HUDEP-2 (cell line): ENCODE results near the gene RNF152.
"Not testable (repeated sequence)": the region's sequence is repeated elsewhere in the genome, so short reads cannot be mapped to it uniquely, and the experiment has no call there.

Experiments used
- DNase-seq, 76 experiments: peaks; one replicate each; lab custom pipeline; 2025; ENCODE audit not compliant: unreplicated experiment in 76 of 76; lab: John Stamatoyannopoulos, UW

RNF152 gene

GRCh38 chr18:61824733-61825363, 68.0 kb downstream of the RNF152 start:
- no peak for DNase-seq

DNA sequence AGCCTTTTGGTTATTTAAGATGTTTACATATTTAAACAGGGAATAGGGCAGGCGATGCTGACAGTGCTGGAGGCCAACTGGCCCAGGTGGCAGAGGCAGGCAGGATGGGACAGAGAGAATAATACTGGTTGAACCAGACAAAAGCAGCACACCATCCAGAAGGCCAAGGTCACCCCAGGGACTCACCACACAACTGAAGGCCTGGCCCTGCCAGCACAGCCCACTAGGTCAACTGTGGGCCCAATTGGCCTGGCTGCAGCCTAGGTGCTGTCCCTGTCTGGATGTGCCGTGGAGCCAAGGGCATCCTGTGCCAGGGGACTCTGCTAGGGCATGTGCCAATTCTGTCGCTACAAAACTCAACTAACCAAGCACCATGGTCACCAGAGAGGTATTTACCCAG, 69.2 kb downstream of the RNF152 start:
- no peak for DNase-seq

GRCh38 chr18:61822879-61823278, 69.9 kb downstream of the RNF152 start:
- DNase-seq = no peak

DNA sequence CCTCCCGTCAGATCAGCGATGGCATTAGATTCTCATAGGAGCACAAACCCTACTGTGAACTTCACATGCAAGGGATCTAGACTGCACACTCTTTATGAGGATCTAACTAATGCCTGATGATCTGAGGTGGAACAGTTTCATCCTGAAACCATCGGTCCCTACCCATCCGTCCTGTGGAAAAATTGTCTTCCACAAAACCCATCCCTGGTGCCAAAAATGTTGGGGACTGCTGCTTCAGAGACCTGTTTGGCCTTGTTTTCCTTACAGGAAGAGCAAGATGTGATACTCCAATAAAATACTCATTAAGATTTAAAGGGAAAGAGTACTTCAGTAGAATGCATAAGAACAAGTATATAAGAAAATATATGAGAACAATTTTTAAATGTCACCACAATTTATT, 71.1 kb downstream of the RNF152 start:
- no peak for DNase-seq

- no peak for DNase-seq
These were observed 71.9 kb downstream of the RNF152 start for GRCh38 chr18:61820882-61821281.

DNA sequence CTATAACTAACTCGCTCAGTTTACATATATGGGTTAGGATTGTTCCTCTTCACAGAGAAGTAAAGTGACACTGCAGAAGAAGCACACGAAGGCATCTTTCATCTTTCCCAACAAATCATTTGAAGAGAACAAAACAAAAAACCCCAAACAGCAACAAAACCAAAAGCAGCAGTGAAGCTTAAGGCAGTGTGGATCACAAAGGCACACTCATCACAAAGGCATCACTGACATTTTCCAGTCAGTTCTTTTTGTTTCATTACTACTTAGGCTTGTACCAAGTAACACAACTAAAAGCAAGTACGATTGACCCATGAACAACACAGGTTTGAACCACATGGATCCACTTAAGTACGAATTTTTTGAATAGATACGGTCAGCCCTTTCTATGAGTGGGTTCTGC, 75.7 kb downstream of the RNF152 start:
- DNase-seq = no peak

DNA sequence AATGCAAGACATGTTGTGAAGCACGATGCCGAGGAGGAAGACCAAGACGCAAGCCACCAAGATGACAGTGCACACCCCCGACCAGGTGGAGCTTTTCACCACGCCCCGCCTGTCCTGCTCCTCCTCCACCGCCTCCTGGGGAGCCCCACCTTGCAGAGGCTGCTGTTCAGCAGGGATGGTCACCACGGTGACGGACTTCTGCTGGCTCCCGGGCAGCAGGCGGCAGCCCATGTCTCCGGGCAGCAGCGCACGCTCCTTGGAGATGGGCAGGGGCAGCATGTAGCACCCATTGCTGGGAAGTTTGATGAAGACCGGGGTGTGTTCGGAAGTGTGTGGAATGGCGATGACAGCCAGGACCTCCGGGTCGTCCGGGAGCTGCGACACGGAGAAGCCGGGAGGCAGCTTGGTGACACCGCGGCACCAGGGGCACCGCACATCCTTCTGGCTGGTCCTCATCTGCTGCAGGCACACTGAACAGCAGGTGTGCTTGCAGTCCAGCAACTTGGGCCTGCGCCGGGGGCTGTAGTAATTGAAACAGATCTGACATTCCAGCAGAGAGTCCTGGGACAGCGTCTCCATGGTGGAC, 76.8 kb downstream of the RNF152 start:
- no peak for DNase-seq

DNA sequence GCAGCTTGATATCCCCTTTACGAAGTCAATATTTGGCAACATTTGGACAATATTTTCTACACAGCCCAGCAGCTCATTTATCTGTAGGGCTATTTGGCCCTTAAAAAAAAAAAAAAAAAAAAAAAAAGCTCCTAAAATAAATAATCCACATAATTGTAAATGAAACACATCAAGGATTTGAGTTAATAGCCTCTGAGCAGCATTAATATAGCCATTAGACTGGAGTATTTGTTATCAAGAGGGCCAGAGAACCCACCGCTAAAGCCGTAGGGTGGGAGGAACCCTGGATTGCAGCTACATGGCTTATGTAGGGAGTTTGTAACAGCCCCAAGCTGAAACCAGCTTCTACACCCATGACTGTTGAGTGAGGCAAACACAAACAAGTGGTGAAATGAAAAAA, 84.5 kb downstream of the RNF152 start:
- no peak for DNase-seq

DNA sequence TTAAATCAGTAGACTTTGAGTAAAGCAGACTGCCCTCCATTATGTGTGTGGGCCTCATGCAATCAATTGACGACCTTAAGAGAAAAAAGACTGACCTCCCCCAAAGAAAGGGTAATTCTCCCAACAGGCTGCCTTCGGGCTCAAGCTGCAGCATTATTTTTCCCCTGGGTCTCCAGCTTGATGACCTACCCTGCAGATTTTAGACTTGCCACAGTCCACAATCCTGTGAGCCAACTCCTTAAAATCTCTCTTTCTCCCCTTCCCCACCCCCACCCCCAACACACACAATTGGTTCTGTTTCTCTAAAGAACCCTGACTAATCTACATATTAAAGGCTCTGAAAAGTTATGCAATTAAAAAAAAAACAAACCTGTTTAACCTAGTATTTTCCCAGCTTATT, 89.4 kb downstream of the RNF152 start:
- no peak for DNase-seq

DNA sequence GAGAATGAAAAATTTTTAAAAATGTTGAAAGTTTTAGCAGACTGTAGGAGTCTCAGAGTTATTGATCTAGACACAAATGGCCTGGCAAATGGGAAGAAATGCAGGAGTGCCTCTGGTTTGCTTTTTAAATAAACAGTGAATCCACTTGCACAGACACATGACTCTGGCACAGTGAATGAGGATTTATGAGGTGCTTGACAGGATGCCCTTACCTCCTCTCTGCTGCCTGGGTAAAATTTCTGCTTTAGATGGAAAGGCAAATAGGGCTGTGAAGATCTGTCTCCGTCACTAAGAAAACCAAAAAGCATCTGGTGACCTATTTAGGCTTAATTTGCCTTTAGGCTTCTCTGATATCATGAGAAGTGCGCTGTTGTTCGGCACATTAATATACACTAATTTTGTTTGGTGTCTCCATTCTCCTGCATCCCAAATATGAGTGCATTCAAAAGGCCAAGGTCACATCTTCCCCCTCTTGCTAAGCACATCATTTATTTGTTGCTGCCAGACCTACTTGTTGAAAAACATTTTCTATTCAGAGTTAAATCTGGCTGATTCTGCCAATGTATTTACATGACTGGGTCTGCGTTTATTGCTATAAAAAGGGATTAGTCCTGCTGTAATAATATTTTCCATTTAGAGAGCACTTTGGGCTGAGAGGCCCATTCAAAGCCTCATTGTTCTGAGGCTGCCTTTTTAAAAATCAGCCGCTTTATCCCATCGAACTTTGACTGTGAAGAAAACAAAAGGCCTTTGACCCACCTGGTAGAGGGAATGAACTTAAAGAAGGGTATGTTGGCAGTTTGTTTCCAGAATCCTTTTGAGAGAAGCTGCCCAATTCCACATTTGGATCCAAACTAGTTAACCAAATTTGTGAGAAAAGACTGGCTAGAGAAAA, 94.9 kb downstream of the RNF152 start:
- no peak for DNase-seq

- no peak for DNase-seq
These were observed 101.8 kb downstream of the RNF152 start for GRCh38 chr18:61791031-61791430.

DNA sequence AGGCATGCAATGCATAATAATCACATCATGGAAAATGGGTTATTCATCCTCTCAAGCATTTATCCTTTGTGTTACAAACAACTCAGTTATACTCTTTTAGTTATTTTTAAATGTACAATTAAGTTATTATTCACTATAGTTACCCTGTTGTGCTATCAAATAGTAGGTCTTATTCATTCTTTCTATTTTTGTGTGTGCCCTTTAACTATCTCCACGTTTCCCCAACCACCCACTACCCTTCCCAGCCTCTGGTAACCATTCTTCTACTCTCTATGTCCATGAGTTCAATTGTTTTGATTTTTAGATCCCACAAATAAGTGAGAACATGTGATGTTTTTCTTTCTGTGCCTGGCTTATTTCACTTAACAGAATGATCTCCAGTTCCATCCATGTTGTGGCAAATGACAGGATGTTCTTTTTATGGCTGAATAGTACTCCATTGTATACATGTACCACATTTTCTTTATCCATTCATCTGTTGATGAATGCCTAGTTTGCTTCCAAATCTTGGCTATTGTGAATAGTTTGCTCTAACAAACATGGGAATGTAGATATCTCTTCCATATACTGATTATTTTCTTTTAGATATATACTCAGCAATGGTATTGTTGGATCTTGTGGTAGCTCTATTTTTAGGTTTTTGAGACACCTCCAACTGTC, 105.7 kb downstream of the RNF152 start:
- DNase-seq = not testable (repeated sequence)

- peak in 7 of 76 experiments; percentile 0 to 25 (median 13) for DNase-seq
These were observed 107.2 kb downstream of the RNF152 start for GRCh38 chr18:61785588-61785987.

DNA sequence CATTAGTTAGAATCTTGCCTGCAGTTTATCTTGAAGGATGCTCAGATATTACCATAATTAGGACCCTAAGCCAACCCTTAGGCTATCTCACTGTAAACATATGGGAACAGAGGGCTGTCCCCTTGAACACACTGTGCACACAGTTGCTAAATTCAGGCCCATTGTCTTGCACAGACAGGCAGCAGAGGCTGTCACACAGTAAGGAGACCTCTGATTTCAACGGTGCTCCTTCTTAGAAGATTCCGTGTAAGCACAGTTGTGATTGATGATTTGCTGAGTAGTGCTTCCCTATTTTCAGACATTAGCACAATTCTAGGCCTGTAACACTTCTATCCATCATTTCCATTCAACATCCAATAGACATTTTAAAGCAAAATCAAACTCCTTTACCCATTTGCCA, 108.0 kb downstream of the RNF152 start:
- no peak for DNase-seq

GRCh38 chr18:61782545-61782944, 110.3 kb downstream of the RNF152 start:
- peak in 29 of 76 experiments; percentile 3 to 72 (median 34) for DNase-seq

DNA sequence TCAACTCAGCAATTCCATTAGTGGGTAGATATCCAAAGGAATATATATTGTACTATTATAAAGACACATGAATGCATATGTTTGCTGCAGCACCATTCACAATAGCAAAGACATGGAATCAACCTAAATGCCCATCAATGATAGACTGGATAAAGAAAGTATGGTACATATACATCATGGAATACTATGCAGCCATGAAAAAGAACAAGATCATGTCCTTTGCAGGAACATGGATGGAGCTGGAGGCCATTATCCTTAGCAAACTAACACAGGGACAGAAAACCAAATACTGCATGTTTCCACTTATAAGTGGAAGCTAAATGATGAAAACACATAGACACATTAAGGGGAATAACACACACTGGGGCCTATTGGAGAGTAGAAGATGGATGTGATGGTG, 116.6 kb downstream of the RNF152 start:
- DNase-seq = not testable (repeated sequence)

DNA sequence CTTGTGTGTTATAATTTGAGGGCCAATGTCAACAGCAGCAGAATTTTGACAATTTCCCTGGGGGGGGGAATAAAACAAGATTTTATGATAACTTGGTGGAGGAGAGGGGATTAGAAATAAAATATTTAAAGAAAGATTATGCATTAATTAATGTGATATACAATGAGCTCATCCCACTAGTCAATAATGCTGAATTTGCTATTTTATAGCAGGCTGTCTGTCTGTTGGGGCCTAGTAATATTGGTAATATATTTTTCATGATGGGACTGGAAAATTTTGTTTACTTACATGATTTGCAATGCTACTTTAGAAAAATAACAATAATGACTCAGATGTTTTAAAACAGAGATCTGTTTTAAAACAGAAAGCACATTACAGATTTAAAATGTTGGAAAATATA, 118.0 kb downstream of the RNF152 start:
- DNase-seq = no peak

- no peak for DNase-seq
These were observed 120.4 kb downstream of the RNF152 start for GRCh38 chr18:61772293-61772848.

DNA sequence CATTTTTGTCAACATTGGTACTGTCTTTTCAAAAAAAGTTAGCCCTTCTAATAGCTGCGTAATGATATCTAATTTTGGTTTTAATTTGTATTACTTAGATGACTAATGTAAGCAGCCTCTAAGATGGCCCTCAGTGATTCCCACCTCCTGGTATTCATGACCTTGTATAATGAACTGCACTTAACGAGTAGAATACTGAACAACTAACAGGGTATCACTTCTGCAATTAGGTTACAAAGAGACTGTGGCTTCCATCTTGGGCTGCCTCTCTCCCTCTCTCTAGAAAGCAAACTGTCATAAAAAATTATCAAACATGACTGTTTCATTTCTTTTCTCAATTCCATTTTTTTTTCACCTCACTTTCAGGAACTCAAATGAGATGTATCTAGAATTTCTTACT, 120.9 kb downstream of the RNF152 start:
- DNase-seq = no peak

DNA sequence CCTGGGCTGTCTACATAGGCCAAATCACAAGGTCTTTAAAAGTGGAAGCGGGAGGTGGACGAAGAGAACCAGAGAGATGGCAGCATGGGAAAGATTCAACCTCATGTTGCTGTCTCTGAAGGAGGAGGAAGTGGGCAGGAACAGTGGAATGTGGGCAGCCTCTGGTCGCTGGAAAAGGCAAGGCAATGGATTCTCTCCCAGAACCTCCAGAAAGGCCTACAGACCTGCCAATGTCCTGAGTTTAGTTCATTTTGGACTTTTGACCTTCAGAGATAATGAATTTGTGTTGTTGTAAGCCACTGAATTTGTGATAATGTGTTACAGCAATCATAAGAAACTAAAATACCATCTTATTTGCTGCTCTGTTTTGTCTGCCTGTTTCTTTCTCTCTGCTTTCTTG, 122.5 kb downstream of the RNF152 start:
- no peak for DNase-seq
